ENCODE data around the gene AMPD2. TPM values are rescaled to one million over a fixed set of nuclear protein-coding genes. Genes with fewer than 3 reads are reported as not detected.
"Not testable (repeated sequence)": the region's sequence is repeated elsewhere in the genome, so short reads cannot be mapped to it uniquely, and the experiment has no call there.

The AMPD2 gene
- total and polyA plus RNA-seq, 2 of the 8 experiments (the other 6 are each of a cell fraction or from before 2014, with no cell fraction given): 37.2 to 67.7 TPM

- H3K4me1 ChIP-seq (replicated peaks in 1 of 4; ENCODE audit: control insufficient read depth in 3 of 4, insufficient read depth in 4 of 4, low read length in 3 of 4); H4K5ac ChIP-seq (ENCODE audit: insufficient read length, low read depth, low read length); H2AK5ac ChIP-seq (ENCODE audit: low read depth, low read length); H3K79me1 ChIP-seq (ENCODE audit: low read depth, low read length); H3K4ac ChIP-seq (replicated peaks; ENCODE audit: insufficient read length, low read depth, low read length); H3K27ac ChIP-seq (ENCODE audit: low read depth, low read length); H3K14ac ChIP-seq (ENCODE audit: insufficient read length); H2BK20ac ChIP-seq (ENCODE audit: low read length); H3K36me3 ChIP-seq (ENCODE audit: control insufficient read depth in 2 of 4, insufficient read depth in 4 of 4, low read length in 3 of 4); H3K9me3 ChIP-seq (ENCODE audit: insufficient read depth in 2 of 2, low read depth in 1 of 2, low read length in 1 of 2); H2BK5ac ChIP-seq (ENCODE audit: low read depth, low read length); H2BK12ac ChIP-seq (ENCODE audit: low read depth, low read length); H2BK15ac ChIP-seq (ENCODE audit: low read length); H4K20me1 ChIP-seq (replicated peaks in 1 of 2; ENCODE audit: control insufficient read depth in 1 of 2, insufficient read depth in 2 of 2, low read length in 2 of 2); H3K27me3 ChIP-seq (replicated peaks in 1 of 4; ENCODE audit: control insufficient read depth in 3 of 4, extremely low read depth in 1 of 4, insufficient read depth in 3 of 4, low read length in 3 of 4); H2BK120ac ChIP-seq (replicated peaks; ENCODE audit: low read depth, low read length); H2AFZ ChIP-seq (ENCODE audit: low read length); FAIRE-seq; H3K18ac ChIP-seq (ENCODE audit: extremely low read depth, low read length); H3K4me2 ChIP-seq (ENCODE audit: insufficient read depth in 1 of 2, low read depth in 2 of 2, low read length in 2 of 2); DNase-seq (ENCODE audit: low read depth in 1 of 2, low spot score in 2 of 2); H4K8ac ChIP-seq (ENCODE audit: extremely low read depth, insufficient read depth, low read length); H3K4me3 ChIP-seq (ENCODE audit: extremely low read depth in 1 of 4, insufficient read depth in 2 of 4, low read depth in 3 of 4, low read length in 4 of 4); H3K79me2 ChIP-seq (ENCODE audit: control insufficient read depth in 1 of 2, insufficient read depth in 2 of 2, low read length in 2 of 2); H4K91ac ChIP-seq (replicated peaks; ENCODE audit: insufficient read length, low read length); H3K9ac ChIP-seq (replicated peaks in 1 of 4; ENCODE audit: extremely low read depth in 1 of 4, low read depth in 3 of 4, low read length in 3 of 4); H3K56ac ChIP-seq (replicated peaks; ENCODE audit: insufficient read length, low read depth, low read length); H3K23me2 ChIP-seq (ENCODE audit: low read depth, low read length); H3K23ac ChIP-seq (ENCODE audit: insufficient read length): not testable (repeated sequence)
- ChIA-PET CTCF (ENCODE audit: partially characterized antibody) (interaction anchor here (1.0 to 2.7 kb wide), 7 partner anchors 14 to 107 kb away, joined by 3 to 13 read pairs (median 3); partner anchors contain the start of gene GSTM4), POLR2A (ENCODE audit: partially characterized antibody) (interaction anchor here (0.7 to 0.9 kb wide), 2 partner anchors 11 to 18 kb away, joined by 3 read pairs; partner anchors contain the start of gene GSTM1)
- WGBS, 2 experiments (ENCODE audit: extremely low coverage in 1 of 2, insufficient coverage in 1 of 2, insufficient read length in 1 of 2, insufficient replicate concordance in 2 of 2, low coverage in 1 of 2, low lambda C conversion rate in 2 of 2, missing lambda C conversion rate in 1 of 2): 75% methylated on average over 3 of the region's 5 CpGs; no CpG with 5 or more reads in 1 of the 2 experiments
Measured at GRCh38 chr1:109669949-109670302, 50.3 kb downstream of the AMPD2 start.

Measured in H1 (cell line).